Liver (tissue), 9 donors: ENCODE data around the gene TEKTIP1. TPM values are rescaled to one million over a fixed set of nuclear protein-coding genes. Genes with fewer than 3 reads are reported as not detected.

ENCODE experiments used
- DNase-seq: peaks from one replicate; pipeline ENCODE4 v3.0.0-alpha.2; 2017; ENCODE audit warnings: low spot score
- H3K27ac ChIP-seq, 2 donors: one replicate each; pipeline ENCODE4 v1.7.0; 2013; ENCODE audit warnings: inconsistent platforms in 2 of 2, low read length in 2 of 2, control low read depth in 1 of 2, low read depth in 1 of 2, mild to moderate bottlenecking in 1 of 2
- H3K27me3 ChIP-seq, 4 donors: one replicate each; pipeline versions ENCODE4 v1.6.1 to v1.7.0; 2013; ENCODE audit warnings: low read length in 3 of 4, inconsistent platforms in 1 of 4, mild to moderate bottlenecking in 1 of 4, moderate library complexity in 1 of 4; ENCODE audit not compliant: control insufficient read depth in 4 of 4, insufficient read depth in 4 of 4
- H3K36me3 ChIP-seq, 4 donors: one replicate each; pipeline versions ENCODE4 v1.6.1 to v1.7.0; 2013; ENCODE audit warnings: low read length in 3 of 4, mild to moderate bottlenecking in 3 of 4, low read depth in 1 of 4, moderate library complexity in 1 of 4; ENCODE audit not compliant: control insufficient read depth in 4 of 4, insufficient read depth in 3 of 4
- H3K4me1 ChIP-seq, 4 donors: one replicate each; pipeline versions ENCODE4 v1.6.1 to v1.7.0; 2013; ENCODE audit warnings: low read length in 3 of 4, mild to moderate bottlenecking in 3 of 4, moderate library complexity in 1 of 4; ENCODE audit not compliant: control insufficient read depth in 4 of 4, insufficient read depth in 4 of 4
- H3K4me3 ChIP-seq, 3 donors: one replicate each; pipeline versions ENCODE4 v1.6.1 to v1.7.0; 2013; ENCODE audit warnings: low read length in 3 of 3, control low read depth in 1 of 3, low read depth in 1 of 3, mild to moderate bottlenecking in 1 of 3
- H3K9ac ChIP-seq, 2 donors: one replicate each; pipeline ENCODE4 v1.7.0; 2013; ENCODE audit warnings: low read length in 2 of 2, mild to moderate bottlenecking in 2 of 2, moderate library complexity in 2 of 2, control low read depth in 1 of 2, low read depth in 1 of 2
- H3K9me3 ChIP-seq, 4 donors: one replicate each; pipeline versions ENCODE4 v1.6.1 to v1.7.0; 2013; ENCODE audit warnings: low read length in 3 of 4; ENCODE audit not compliant: control insufficient read depth in 4 of 4
- EGR1 ChIP-seq, 2 donors: IDR thresholded peaks; 2 replicates each; pipeline ENCODE4 v1.6.1; 2016 to 2018; ENCODE audit warnings: antibody characterized with exemption in 2 of 2, low read depth in 2 of 2
- FOXA1 ChIP-seq: IDR thresholded peaks from 2 replicates; pipeline ENCODE4 v1.6.1; 2016; ENCODE audit warnings: antibody characterized with exemption
- FOXA2 ChIP-seq: IDR thresholded peaks from 2 replicates; pipeline ENCODE4 v1.6.1; 2016; ENCODE audit warnings: antibody characterized with exemption
- GABPA ChIP-seq, 2 donors: IDR thresholded peaks in 1 of 2; conservative IDR thresholded peaks in 1 of 2; 2 replicates each; pipeline ENCODE4 v1.6.1; 2016; ENCODE audit warnings: antibody characterized with exemption in 2 of 2, mild to moderate bottlenecking in 1 of 2, moderate library complexity in 1 of 2
- JUND ChIP-seq, 2 donors: IDR thresholded peaks; 2 replicates each; pipeline ENCODE4 v1.6.1; 2016; ENCODE audit warnings: antibody characterized with exemption in 2 of 2
- RAD21 ChIP-seq, 2 donors: IDR thresholded peaks; 2 replicates each; pipeline ENCODE4 v1.6.1; 2016; ENCODE audit warnings: antibody characterized with exemption in 2 of 2, mild to moderate bottlenecking in 2 of 2
- REST ChIP-seq: IDR thresholded peaks from 2 replicates; pipeline ENCODE4 v1.6.1; 2016; ENCODE audit warnings: antibody characterized with exemption, mild to moderate bottlenecking
- SP1 ChIP-seq: IDR thresholded peaks from 2 replicates; pipeline ENCODE4 v1.6.1; 2018; ENCODE audit warnings: antibody characterized with exemption, mild to moderate bottlenecking
- TAF1 ChIP-seq: conservative IDR thresholded peaks from 2 replicates; pipeline ENCODE4 v1.6.1; 2016; ENCODE audit warnings: antibody characterized with exemption, mild to moderate bottlenecking
- YY1 ChIP-seq: IDR thresholded peaks from 2 replicates; pipeline ENCODE4 v1.6.1; 2016; ENCODE audit warnings: antibody characterized with exemption, mild to moderate bottlenecking
- ZBTB33 ChIP-seq: IDR thresholded peaks from 2 replicates; pipeline ENCODE4 v1.6.1; 2016; ENCODE audit warnings: antibody characterized with exemption
- WGBS: extraction: QIAGEN DNeasy Blood & Tissue Kit; methylation state at CpG from one replicate; pipeline ENCODE4 v1.1.7; 2013; 5-methylcytosine and 5-hydroxymethylcytosine counted together
- polyA plus RNA-seq, 2 donors: library from polyadenylated mRNA; stranded (reverse) in 1 of 2; unstranded in 1 of 2; fragments of 200-250 nt in 1 of 2; fragments of >200 nt in 1 of 2; fragmentation: Nextera tagmentation in 1 of 2; extraction: Ambion mirVana in 1 of 2; gene quantifications; one replicate each; pipeline versions ENCODE4 v1.2.1 to v1.2.3, GENCODE V29; 2013 to 2015
- total RNA-seq, 2 donors: library from RNA; depleted of rRNA; stranded (reverse); fragments of >200 nt; gene quantifications; one replicate each; pipeline ENCODE4 v1.2.3, GENCODE V29; 2014
- TF ChIP-seq, protein P1 (sequence below): IDR thresholded peaks from 2 replicates; pipeline ENCODE4 v1.6.1; 2016; ENCODE audit warnings: antibody characterized with exemption
- TF ChIP-seq, protein P2 (sequence below): IDR thresholded peaks from 2 replicates; pipeline ENCODE4 v1.6.1; 2016; ENCODE audit warnings: antibody characterized with exemption
- donor health status: healthy.
- donor health status: healthy.
- donor health status: healthy.
- donor health status: healthy.
- donor health status: healthy.

TEKTIP1 gene
- total and polyA plus RNA-seq, 4 donors: 0.17 TPM; not detected in 3

DNA sequence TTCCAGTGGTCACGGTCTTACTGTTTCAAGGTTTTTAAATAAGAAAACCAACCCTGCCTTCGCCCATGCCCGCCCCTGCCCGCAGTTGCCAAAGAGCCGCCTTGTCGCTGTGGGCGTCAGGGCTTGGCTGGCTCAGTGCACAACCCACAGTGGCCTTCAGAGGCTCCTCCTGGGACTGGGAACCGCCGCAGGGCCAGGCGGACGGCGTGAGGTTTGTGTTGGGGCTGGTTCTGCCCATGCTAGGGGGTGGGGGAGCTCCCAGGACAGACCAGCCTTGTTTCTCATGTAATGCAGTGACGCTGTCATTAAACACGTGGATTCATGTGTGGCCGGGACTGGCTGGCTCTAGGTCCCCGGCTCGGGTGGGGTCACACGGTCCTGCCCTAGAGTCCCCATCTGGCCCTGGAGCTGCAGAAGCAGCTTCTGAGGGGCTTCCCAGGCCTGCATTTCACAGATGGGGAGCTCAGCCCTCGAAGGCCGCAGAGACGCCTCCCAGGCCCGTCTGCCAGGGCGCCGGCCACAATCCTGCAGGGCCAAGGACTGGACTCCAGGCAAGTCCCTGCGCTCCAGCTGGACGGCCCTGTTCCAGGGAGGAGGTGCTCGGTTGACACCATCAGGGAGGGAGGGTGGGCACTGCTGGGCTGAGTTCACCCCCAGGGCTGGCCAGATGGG, 2.4 kb upstream of the TEKTIP1 start:
- WGBS: 90% methylated on average over 27 of the region's 27 CpGs
- no peaks in the 10 kb centered on the region for H3K4me1 ChIP-seq
- H3K9me3 ChIP-seq: no peaks in the 10 kb centered on the region
- H3K27me3 ChIP-seq: no peaks in the 10 kb centered on the region
- H3K27ac ChIP-seq: no peak overlapping the region
- H3K9ac ChIP-seq: no peak overlapping the region
- no peak overlapping the region for H3K4me3 ChIP-seq
- no peak for TF ChIP-seq RAD21 (IDR thresholded peaks at IDR 0.05)
- no peak for TF ChIP-seq REST
- TF ChIP-seq FOXA2: no peak
- TF ChIP-seq, protein P1, sequence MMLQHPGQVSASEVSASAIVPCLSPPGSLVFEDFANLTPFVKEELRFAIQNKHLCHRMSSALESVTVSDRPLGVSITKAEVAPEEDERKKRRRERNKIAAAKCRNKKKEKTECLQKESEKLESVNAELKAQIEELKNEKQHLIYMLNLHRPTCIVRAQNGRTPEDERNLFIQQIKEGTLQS: no peak
- DNase-seq: no peak
- peaks cover 4 to 52% (median 20%) of the 10 kb centered on the region in 4 donors for H3K36me3 ChIP-seq

DNA sequence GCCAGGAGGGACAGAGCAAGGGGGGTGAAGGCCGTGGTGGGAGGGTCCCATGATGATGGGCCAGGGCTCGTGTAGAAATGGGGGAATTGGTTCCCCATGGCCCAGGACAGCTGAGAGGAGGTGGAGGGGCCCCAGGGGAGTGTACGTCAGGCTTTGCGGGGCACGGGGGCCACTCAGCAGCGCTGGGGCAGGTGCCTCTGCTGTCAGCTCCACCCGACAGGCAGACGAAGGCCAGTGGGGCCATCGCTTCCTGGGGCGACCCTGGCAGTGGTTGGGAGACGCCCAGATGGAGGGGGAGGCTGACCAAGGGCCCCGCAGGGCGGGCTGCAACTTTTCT, 1.9 kb upstream of the TEKTIP1 start:
- no peaks in the 10 kb centered on the region for H3K4me1 ChIP-seq
- H3K36me3 ChIP-seq: peaks cover 4 to 47% (median 18%) of the 10 kb centered on the region in 4 donors
- 90% methylated on average over 13 of the region's 13 CpGs for WGBS
- H3K9me3 ChIP-seq: no peaks in the 10 kb centered on the region
- H3K27me3 ChIP-seq: no peaks in the 10 kb centered on the region
- H3K27ac ChIP-seq: no peak overlapping the region
- TF ChIP-seq RAD21 (IDR thresholded peaks at IDR 0.05): no peak
- no peak overlapping the region for H3K9ac ChIP-seq
- DNase-seq: no peak
- no peak overlapping the region for H3K4me3 ChIP-seq

DNA sequence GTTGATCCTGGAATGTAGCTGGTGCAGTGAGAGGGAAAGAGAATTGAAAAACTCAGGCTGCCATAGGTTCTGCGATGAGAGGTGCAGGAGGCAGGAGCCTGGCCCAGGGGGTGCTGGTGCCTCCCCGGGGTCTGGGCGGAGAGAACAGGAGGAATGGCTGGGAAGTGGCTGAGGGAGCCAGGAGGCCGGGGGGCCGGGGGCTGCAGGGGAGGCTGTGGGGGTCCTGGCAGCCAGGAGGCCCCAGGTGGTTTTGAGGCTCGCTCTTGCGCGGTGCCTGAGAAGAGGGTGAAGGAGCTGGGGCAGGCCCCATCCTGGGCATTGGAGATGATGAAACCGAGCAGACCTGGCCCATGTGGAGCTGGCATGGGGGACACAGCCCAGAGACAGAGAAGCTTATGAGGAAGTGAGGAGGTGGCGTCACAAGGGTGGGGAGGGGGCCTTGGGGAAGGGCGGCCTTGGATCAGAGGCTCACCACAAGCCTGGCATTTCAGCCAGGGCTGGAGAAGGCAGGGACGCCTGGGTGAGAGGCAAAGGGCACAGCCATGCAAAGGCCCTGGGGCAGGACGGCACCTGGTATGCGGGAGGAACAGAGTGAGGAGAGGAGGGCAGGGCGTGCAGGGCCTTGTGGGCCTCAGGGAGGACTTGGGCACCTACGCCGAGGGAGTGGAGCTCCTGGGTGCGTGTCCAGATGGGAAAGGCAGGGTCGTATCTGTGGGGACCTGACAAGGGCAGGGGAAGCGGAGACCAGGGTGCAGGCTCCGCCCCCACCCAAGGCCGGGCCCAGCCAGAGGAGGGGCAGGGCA, 1.3 kb upstream of the TEKTIP1 start:
- Histone ChIP-seq H3K4me1 (no peaks in the 10 kb centered on the region), H3K27ac (no peak overlapping the region), H3K9ac (no peak overlapping the region), H3K9me3 (no peaks in the 10 kb centered on the region), H3K36me3 (peaks cover 4 to 42% (median 14%) of the 10 kb centered on the region in 4 donors), H3K4me3 (no peak overlapping the region), H3K27me3 (no peaks in the 10 kb centered on the region)
- no peak for TF ChIP-seq REST
- TF ChIP-seq EGR1 (IDR thresholded peaks at IDR 0.05; ENCODE audit: low read depth in 2 of 2): no peak
- TF ChIP-seq, protein P2, sequence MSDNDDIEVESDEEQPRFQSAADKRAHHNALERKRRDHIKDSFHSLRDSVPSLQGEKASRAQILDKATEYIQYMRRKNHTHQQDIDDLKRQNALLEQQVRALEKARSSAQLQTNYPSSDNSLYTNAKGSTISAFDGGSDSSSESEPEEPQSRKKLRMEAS: no peak
- TF ChIP-seq RAD21 (IDR thresholded peaks at IDR 0.05): no peak
- no peak for TF ChIP-seq SP1
- no peak for TF ChIP-seq FOXA1
- no peak for TF ChIP-seq JUND (IDR thresholded peaks at IDR 0.05)
- no peak for TF ChIP-seq ZBTB33
- TF ChIP-seq TAF1: no peak
- TF ChIP-seq YY1: no peak
- no peak for TF ChIP-seq GABPA (IDR thresholded peaks at IDR 0.05 in 1 of 2, conservative IDR thresholded peaks at IDR 0.05 in 1 of 2)
- WGBS: 88% methylated on average over 22 of the region's 22 CpGs
- DNase-seq: no peak
